A549 (cell line): ENCODE data around the gene KCNQ2.

Experiments
- CTCF ChIP-seq: fragments of >200 bp; sonication (Bioruptor Twin); formaldehyde crosslinking; IDR thresholded peaks from 3 replicates; pipeline ENCODE4 v1.5.1; 2016
- KDM1A ChIP-seq: fragments of 200-600 bp; sonication (generic); IDR thresholded peaks from 2 replicates; pipeline ENCODE4 v1.6.1; 2016; ENCODE audit warnings: low read depth, mild to moderate bottlenecking
- NPAS2 ChIP-seq: fragments of 250-450 bp; sonication (Bioruptor Pico); IDR thresholded peaks from 2 replicates; pipeline ENCODE4 v1.8.0; 2022; ENCODE audit warnings: mild to moderate bottlenecking, moderate library complexity, borderline replicate concordance
- RAD21 ChIP-seq, 2 experiments: fragments of >200 bp in 1 of 2; sonication (Bioruptor Twin) in 1 of 2; formaldehyde crosslinking in 1 of 2; IDR thresholded peaks in 1 of 2; conservative IDR thresholded peaks in 1 of 2; 2 replicates in 1 of 2; 3 replicates in 1 of 2; pipeline ENCODE4 v1.6.1; 2012 to 2018; ENCODE audit warnings: inconsistent platforms in 1 of 2
- TF ChIP-seq, protein P1 (sequence below): IDR thresholded peaks from 2 replicates; pipeline ENCODE4 v1.6.1; 2012
- TF ChIP-seq, protein P2 (sequence below): fragments of 200-600 bp; sonication (generic); IDR thresholded peaks from 2 replicates; pipeline ENCODE4 v1.6.1; 2016; ENCODE audit warnings: antibody characterized with exemption, mild to moderate bottlenecking, moderate library complexity

GRCh38 chr20:63469713-63470101 lies 2.7 kb downstream of the KCNQ2 start:
- TF ChIP-seq RAD21 (conservative IDR thresholded peaks at IDR 0.05 in 1 of 2, IDR thresholded peaks at IDR 0.05 in 1 of 2) (no peak), CTCF (no peak), NPAS2 (CRISPR knock-in tag) (no peak), KDM1A (no peak)
- TF ChIP-seq, protein P1, sequence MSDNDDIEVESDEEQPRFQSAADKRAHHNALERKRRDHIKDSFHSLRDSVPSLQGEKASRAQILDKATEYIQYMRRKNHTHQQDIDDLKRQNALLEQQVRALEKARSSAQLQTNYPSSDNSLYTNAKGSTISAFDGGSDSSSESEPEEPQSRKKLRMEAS, result no peak
- TF ChIP-seq, protein P2, sequence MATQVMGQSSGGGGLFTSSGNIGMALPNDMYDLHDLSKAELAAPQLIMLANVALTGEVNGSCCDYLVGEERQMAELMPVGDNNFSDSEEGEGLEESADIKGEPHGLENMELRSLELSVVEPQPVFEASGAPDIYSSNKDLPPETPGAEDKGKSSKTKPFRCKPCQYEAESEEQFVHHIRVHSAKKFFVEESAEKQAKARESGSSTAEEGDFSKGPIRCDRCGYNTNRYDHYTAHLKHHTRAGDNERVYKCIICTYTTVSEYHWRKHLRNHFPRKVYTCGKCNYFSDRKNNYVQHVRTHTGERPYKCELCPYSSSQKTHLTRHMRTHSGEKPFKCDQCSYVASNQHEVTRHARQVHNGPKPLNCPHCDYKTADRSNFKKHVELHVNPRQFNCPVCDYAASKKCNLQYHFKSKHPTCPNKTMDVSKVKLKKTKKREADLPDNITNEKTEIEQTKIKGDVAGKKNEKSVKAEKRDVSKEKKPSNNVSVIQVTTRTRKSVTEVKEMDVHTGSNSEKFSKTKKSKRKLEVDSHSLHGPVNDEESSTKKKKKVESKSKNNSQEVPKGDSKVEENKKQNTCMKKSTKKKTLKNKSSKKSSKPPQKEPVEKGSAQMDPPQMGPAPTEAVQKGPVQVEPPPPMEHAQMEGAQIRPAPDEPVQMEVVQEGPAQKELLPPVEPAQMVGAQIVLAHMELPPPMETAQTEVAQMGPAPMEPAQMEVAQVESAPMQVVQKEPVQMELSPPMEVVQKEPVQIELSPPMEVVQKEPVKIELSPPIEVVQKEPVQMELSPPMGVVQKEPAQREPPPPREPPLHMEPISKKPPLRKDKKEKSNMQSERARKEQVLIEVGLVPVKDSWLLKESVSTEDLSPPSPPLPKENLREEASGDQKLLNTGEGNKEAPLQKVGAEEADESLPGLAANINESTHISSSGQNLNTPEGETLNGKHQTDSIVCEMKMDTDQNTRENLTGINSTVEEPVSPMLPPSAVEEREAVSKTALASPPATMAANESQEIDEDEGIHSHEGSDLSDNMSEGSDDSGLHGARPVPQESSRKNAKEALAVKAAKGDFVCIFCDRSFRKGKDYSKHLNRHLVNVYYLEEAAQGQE, result no peak
